Prostate gland (tissue), 2 donors: ENCODE data around the gene SETD6.

Source experiments
- CTCF ChIP-seq, 4 experiments: fragments of 200-600 bp in 2 of 4; fragments of 450-650 bp in 2 of 4; sonication (generic) in 2 of 4; IDR thresholded peaks; 1 replicate in 3 of 4; 2 replicates in 1 of 4; pipeline ENCODE4 v1.5.1; 2016 to 2019; ENCODE audit warnings: antibody characterized with exemption in 4 of 4, mild to moderate bottlenecking in 2 of 4, moderate library complexity in 2 of 4
- POLR2A ChIP-seq: fragments of 450-650 bp; IDR thresholded peaks from one replicate; pipeline ENCODE4 v1.6.1; 2016; ENCODE audit warnings: antibody characterized with exemption, mild to moderate bottlenecking
- POLR2AphosphoS5 ChIP-seq: sonication (generic); formaldehyde crosslinking; IDR thresholded peaks from one replicate; pipeline ENCODE4 v1.6.1; 2017; ENCODE audit warnings: antibody characterized with exemption

- no peak for TF ChIP-seq CTCF (IDR thresholded peaks at IDR 0.05)
- TF ChIP-seq POLR2AphosphoS5 = no peak
- TF ChIP-seq POLR2A = no peak
These were observed 8.8 kb upstream of the SETD6 start for GRCh38 chr16:58506241-58507194.
